ENCODE data around the gene MED27.

GRCh38 chr9:132066057-132066456 lies 13.6 kb downstream of the MED27 start:
- TF ChIP-seq ATF2 (IDR thresholded peaks at IDR 0.05; ENCODE audit: low read length) (no peak), BRCA1 (IDR thresholded peaks at IDR 0.05; ENCODE audit: low read depth, low read length) (no peak), POLR2AphosphoS5 (IDR thresholded peaks at IDR 0.05; ENCODE audit: low read depth, low read length) (no peak), CEBPB (IDR thresholded peaks at IDR 0.05; ENCODE audit: low read depth, low read length) (no peak), EP300 (IDR thresholded peaks at IDR 0.05; ENCODE audit: borderline replicate concordance in 1 of 2, low read depth in 2 of 2, low read length in 2 of 2) (no peak), CTCF (IDR thresholded peaks at IDR 0.05; ENCODE audit: control extremely low read depth in 1 of 3, insufficient read depth in 1 of 3, low read depth in 1 of 3, low read length in 3 of 3) (no peak), GABPA (IDR thresholded peaks at IDR 0.05; ENCODE audit: borderline replicate concordance, insufficient read depth, low read length) (no peak), EZH2 (IDR thresholded peaks at IDR 0.05; ENCODE audit: low read depth, low read length, severe bottlenecking) (no peak), POLR2A (IDR thresholded peaks at IDR 0.05; ENCODE audit: control extremely low read depth in 1 of 2, low read depth in 2 of 2, low read length in 2 of 2) (no peak)
